Anterior cingulate cortex (tissue), 58 donors: ENCODE data around the gene UGT1A1.

ENCODE experiments used
- DNase-seq, 58 donors: peaks; one replicate each; lab custom pipeline; 2025; lab: John Stamatoyannopoulos, UW

Gene UGT1A1

DNA sequence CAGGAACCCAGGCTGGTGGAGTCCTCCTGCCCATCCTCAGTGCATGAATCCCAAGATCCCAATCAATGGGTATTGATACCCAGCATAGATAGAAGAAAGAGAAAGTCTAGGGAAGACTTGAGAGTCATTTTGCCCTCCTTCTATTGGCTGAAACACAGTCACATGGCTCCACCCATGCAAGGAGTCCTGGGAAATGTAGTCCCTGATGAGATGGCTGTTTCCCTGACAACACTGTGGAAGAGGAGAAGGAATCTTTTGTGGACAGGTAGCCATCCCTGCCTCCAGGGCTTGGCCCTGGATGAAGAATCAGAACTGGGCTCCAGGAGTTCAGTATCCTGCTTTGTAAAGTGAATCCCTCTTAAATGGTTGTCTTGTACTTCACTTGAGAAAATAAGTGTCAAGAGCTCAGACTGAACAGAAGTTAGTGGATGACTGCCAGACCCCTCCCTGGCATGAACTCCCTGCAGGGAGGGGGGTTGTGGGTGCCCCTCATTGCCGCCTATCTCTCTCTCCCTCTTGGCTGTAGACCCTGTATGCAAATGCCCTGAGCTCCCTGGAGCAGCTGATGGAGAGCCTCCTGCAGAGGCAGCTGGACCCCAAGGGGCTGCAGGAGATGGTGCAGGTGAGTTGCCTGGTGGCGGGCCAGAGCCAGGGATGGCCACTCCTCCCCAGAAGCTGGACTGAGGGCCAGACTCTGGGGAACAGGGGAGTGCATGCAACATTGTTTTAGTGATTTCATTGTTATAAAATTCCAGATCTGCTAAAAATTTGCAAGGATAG, 54.2 kb downstream of the UGT1A1 start:
- no peak for DNase-seq

DNA sequence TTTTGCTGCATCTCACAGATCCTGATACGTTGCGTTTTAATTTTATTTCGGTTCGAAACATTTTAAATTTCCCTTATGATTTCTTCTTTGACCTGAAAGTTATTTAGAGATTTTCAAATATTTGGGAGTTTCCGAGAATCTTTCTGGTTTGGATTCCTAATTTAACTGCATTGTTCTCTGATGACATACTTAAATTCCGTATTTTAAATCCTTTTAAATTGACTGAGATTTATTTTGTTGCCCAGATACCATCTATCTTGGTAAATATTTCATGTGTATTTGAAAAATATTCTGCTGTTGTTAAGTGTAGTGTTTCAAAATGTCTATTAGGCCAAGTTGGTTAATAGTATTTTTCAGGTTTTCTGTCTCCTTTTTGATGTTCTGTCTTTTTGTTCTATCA, 55.8 kb downstream of the UGT1A1 start:
- no peak for DNase-seq

DNA sequence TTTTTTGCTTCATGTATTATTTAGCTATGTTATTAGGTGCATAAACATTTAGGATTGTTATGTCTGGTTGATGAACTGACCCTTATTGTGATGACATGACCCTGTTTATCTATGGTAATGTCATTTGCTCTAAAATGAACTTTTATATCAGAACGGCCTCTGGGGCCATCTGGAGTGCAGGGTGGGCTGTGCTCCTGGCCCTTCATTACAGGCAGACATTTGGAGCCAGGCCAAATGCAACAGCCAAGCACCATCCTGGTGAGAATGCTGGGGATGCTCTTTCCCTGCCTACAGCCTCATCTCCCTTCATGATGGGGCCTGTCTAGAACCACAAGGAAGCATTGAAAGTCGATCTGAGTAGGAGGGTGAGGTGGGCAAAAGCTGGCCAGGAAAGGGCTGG, 56.3 kb downstream of the UGT1A1 start:
- DNase-seq: no peak

DNA sequence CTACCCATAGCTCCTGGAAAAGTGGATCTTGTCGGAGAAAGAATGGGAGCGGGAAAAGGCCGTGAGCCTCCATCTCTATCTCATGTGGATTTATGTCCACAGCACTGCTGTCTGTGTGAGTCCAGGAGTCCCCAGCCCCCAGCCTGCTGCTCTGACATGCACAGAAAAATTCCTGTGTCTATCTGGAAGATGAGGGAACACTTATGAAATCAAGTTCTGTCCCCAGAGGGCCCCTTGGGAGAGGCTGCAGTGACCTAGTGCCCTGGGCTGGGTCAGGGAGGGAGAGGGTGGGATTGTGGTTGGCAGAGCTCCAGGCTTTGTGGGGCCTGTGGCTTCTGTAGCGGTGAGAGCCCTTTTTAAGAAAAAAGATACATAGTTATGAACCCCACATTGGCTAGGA, 56.7 kb downstream of the UGT1A1 start:
- no peak for DNase-seq

DNA sequence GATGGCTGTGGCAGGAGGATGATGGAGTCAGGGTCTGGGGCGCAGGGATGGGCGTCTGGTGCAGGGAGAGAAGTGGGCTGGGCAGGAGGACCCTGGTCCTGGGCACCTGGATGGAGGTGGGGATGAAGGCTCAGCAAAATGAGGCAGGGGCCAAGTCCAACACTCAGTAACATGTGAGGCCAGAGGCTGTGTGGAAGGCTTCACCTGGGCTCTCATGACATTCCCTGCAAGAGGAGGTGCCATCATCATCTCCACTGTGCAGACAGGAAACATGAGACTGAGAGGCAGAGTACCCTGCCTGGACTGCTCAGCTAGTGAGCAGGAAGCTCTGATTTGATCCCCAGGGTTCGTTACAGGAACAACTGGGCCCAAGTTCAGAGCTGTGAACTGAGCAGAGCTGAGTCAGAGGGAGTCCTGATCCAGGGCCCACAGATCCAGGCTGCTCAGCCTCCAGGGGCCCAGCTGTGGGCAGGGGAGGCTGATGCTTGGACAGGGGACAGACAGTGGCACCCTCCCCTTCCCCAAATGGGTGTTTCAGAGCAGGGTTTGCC, 57.4 kb downstream of the UGT1A1 start:
- DNase-seq: no peak

DNA sequence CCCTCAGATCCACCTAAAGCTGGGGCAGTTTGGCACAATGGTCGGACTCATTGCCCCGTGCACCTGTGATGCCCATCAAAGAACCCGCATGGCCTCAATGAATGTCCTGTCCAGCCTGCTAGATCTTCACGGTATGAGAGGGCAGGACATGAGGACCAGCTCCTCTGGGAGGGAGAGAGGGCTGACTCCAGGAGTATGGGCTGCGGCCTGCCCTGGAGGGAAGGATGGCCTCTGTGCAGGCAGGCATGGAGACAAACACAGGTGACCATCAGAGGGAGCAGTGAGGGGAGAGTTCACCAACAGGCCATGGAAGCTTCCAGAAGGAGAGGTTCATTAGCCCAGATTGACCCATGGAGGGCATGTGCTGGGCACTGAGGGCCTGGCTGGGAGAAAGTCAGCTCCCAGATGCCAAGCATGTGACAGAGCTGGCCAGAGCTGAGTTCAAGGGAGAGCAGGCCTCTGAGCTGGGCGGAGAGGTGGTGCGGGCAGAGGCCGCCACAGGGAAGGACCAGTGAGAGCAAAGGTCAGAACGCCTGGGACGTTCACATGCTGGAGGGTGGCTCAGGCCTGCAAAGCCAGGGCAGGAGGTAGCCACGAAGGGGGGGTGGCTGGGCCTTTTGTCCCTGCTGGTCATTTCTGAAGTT, 58.0 kb downstream of the UGT1A1 start:
- DNase-seq: no peak

DNA sequence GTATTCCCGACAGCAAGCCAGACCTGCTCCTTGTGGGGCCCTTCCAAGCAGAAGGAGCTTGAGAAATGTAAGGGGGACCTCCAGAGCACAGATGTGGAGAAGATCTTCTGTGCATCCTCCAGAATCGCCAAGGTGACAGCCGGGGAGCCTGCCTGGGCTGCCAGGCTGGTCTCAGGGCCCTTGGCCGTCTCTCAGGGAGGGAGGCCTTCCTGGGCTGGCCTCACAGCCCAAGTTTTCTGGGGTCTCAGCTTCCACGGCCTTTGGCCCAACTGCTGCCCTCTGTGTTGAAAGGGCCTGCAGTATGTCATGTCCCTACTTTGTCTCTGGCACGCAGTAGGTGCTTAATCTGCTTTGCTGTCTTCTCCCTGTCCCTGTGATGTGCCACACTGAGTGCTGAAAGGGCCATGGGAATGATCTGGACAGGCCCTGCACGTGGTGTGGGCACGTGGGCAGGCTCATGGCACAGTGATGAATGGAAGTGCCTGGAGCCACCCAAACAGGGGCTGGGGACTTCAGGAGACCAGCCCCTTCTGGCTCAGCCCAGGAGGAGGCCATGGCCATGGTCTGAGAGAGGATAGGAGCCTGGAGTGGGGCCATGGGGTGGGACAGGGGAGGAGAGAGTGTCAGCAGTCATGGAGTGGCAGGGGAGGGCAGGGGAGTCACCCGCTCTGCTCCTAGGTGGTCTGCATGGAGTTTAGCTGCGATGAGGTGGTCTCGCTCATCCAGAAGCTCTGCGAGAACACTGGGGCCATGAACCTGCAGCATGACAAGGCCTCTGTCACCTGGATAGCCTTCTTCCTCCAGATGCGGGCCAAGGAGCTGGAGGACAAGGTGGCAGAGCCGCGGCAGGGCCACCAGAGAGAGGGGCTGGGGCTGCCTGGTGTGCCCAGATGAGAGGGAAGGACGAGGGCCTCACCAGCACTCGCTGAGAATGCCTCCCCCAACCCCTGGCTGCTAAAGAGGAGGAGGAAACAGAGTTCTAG, 58.9 kb downstream of the UGT1A1 start:
- no peak for DNase-seq

DNA sequence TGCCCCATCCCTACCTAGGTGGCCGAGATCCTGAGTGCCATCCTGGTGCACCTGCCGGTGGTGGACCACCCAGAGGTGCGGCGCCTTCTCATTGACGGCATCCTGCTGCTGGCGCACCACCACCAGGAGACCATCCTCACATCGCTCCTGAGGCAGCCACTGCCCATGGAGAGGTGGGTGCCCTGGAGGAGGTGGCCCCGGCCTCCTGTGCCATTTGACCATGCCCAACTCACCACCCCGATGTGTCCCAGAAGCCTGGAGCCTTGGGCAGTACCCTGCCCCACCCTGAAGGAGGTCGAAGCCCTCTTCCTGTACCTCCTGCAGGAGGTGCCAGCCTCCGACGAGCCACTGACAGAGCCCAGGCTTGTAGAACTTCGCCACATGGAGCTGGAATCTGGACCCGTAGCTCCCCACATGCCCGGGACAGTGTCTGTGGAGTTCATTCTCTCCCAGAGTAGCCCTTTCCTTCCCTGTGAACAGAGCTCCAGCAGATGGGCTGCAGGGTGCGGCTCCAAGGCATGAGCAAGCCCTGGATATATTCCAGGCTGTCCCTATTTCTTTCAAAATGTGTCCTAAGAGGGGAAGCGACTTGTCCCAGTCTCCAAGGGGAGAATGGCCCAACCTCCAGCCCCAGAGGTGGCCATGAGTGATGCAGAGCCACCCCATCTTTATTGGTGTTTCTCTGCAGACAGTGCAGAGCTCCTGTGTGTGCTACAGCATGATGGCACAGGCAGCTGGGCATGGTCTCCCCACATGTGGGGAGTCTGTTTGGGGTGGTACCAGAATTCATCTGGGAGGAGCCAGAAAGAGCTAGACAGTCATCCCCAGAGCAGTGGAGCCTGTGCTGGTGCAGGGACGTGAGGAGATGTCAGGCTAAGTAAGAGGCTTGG, 60.1 kb downstream of the UGT1A1 start:
- DNase-seq: no peak

DNA sequence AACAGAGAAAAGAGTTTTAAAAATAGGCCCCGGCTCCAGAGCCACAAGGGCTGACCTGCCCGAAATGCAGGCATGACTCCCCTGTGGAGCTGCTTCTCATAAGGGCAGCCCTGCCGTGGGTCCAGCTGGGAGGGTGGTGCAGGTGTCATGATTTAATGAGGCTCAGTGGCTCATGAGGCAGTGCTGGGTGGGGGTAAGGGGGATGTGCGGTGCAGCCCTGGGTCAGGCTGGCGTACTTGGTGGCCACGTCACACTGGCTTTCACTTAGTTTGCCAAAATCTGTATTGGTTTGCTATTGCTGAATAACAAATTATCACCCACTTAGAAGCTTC, 60.7 kb downstream of the UGT1A1 start:
- DNase-seq: no peak

DNA sequence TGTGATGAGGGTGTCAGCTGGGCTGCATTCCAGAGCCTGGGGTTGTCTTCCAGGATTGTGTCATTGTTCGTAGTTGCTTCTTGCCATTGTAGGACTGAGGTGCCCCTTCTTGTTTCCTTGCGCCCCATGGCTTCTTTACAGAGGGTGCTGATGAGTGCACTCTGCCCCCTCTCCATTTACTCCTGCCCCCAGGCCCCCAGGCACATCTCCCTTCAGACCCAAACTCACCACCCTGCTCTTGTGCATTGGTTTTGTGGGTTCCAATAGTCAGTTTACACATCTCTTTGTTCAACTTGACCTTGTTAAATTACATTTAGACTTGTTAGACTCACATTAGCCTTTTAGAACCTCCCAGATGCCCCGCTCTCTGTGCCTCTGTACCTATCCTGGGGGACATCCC, 61.1 kb downstream of the UGT1A1 start:
- DNase-seq: no peak

DNA sequence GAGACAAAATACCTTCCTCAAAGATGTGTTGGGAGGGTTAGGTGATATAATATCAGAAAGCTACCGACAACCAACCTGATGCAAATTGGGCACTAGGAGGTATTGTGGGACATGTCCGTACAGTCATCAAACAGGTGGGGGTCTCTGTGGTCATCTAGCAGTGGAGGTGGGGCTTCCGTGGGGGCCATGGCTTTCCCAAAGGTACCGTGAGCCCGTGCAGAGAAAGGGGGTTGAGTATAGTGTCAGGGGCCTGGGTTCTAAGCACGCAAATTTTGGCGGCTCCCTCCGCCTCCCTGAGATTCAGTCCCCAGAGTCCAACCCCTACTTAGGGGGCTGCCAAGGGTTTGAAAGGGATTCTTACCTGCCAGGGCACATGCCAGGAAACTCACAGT, 61.6 kb downstream of the UGT1A1 start:
- no peak for DNase-seq

DNA sequence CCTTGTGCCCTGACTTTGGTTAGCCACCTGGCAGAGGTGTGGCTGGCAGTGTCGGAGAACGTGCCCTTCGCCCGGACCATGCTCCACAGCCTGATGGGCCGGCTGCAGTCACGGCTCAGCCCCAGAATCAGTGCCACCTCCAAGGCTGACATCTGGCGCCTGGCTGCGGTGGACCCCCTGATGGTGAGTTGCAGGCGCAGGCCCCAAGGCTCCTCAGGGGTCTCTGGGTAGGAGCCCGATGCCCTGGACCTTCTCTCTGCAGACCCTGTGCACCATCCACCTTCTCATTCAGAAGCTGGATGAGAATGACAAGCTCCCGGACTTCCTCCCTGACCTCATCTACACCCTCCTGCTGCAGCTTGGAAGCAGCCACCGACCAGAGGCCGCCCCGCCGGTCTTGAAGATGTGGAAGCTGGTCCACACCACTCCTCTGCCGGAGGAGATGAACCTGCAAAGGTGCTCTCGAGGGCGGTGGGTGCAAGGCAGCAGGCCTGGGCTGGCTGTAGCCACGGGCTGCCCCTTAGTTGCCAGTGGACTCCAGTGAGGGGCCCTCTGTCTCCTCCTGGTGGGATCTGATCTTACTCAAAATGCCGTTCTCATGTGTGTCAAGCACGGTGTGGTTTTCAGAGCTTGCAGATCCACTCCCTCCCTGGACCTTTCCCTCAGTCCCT, 62.2 kb downstream of the UGT1A1 start:
- no peak for DNase-seq
